Epithelial cell of esophagus (primary cell): ENCODE results near the gene GALNT14.
"Not testable (repeated sequence)": the region's sequence is repeated elsewhere in the genome, so short reads cannot be mapped to it uniquely, and the experiment has no call there.

Source experiments
- DNase-seq: peaks from one replicate; pipeline ENCODE4 v3.0.0; 2010; ENCODE audit warnings: low read depth
- H3K4me3 ChIP-seq: 2 replicates; pipeline ENCODE4 v1.5.1; 2011; ENCODE audit warnings: mild to moderate bottlenecking, low read length, control low read depth
- CTCF ChIP-seq: IDR thresholded peaks from 2 replicates; pipeline ENCODE4 v1.5.1; 2011; ENCODE audit warnings: low read depth, mild to moderate bottlenecking, low read length, control low read depth, inconsistent platforms; ENCODE audit not compliant: insufficient read depth; ENCODE audit errors: missing control alignments

GALNT14 gene

GRCh38 chr2:31138037-31138962 lies at the start of gene GALNT14:
Gene GALNT14 (minus strand): TSS chr2:31138440. CDS start chr2:31138086, 354 bp downstream.
- TF ChIP-seq CTCF, result peak; percentile 47
- peak; percentile 79 for DNase-seq
- peak within 1 kb of the TSS; percentile 56 for H3K4me3 ChIP-seq

GRCh38 chr2:31187166-31187565 lies 48.9 kb upstream of the GALNT14 start:
- no peak for TF ChIP-seq CTCF
- H3K4me3 ChIP-seq, result no peak overlapping the region
- DNase-seq, result no peak

- not testable (repeated sequence) for H3K4me3 ChIP-seq, DNase-seq
These were observed 45.7 kb upstream of the GALNT14 start for GRCh38 chr2:31183973-31184372.

GRCh38 chr2:31176742-31177141 lies 38.5 kb upstream of the GALNT14 start:
- no peak for TF ChIP-seq CTCF
- DNase-seq, result no peak
- no peak overlapping the region for H3K4me3 ChIP-seq

- no peak for TF ChIP-seq CTCF
- no peak overlapping the region for H3K4me3 ChIP-seq
- no peak for DNase-seq
These were observed 32.9 kb upstream of the GALNT14 start for GRCh38 chr2:31171142-31171541.

- H3K4me3 ChIP-seq, result no peak overlapping the region
- TF ChIP-seq CTCF, result peak; percentile 99
- peak; percentile 80 for DNase-seq
These were observed 31.9 kb upstream of the GALNT14 start for GRCh38 chr2:31170071-31170698.

- DNase-seq, result peak; percentile 14
- H3K4me3 ChIP-seq, result no peak overlapping the region
- no peak for TF ChIP-seq CTCF
These were observed 30.1 kb upstream of the GALNT14 start for GRCh38 chr2:31168291-31168690.
